ENCODE data around the gene DLGAP1.

DNA sequence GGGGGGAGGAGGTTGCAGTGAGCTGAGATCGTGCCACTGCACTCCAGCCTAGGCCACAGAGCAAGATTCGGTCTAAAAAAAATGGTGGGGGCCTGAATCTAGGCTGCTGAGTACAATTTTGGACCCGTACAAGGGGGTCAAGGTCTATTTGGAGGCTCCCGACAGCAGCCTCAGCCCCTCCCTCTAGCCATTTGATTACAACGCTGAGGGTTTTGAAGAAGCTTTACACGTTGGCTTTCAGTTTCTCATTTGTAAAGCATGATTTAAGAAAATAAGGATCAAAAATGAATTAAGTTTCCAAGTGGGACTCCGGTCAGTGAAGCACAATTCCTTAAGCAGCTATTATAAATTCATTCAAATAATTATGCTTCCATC lies 871.2 kb downstream of the DLGAP1 start:
- TF ChIP-seq ATF1 (CRISPR knock-in tag; IDR thresholded peaks at IDR 0.05) (no peak), NR3C1 (CRISPR knock-in tag; conservative IDR thresholded peaks at IDR 0.05; ENCODE audit: low read depth) (no peak), ZNF396 (CRISPR knock-in tag; IDR thresholded peaks at IDR 0.05; ENCODE audit: borderline replicate concordance) (no peak), RELA (CRISPR knock-in tag; IDR thresholded peaks at IDR 0.05; ENCODE audit: borderline replicate concordance) (no peak)
- TF ChIP-seq, protein P1, sequence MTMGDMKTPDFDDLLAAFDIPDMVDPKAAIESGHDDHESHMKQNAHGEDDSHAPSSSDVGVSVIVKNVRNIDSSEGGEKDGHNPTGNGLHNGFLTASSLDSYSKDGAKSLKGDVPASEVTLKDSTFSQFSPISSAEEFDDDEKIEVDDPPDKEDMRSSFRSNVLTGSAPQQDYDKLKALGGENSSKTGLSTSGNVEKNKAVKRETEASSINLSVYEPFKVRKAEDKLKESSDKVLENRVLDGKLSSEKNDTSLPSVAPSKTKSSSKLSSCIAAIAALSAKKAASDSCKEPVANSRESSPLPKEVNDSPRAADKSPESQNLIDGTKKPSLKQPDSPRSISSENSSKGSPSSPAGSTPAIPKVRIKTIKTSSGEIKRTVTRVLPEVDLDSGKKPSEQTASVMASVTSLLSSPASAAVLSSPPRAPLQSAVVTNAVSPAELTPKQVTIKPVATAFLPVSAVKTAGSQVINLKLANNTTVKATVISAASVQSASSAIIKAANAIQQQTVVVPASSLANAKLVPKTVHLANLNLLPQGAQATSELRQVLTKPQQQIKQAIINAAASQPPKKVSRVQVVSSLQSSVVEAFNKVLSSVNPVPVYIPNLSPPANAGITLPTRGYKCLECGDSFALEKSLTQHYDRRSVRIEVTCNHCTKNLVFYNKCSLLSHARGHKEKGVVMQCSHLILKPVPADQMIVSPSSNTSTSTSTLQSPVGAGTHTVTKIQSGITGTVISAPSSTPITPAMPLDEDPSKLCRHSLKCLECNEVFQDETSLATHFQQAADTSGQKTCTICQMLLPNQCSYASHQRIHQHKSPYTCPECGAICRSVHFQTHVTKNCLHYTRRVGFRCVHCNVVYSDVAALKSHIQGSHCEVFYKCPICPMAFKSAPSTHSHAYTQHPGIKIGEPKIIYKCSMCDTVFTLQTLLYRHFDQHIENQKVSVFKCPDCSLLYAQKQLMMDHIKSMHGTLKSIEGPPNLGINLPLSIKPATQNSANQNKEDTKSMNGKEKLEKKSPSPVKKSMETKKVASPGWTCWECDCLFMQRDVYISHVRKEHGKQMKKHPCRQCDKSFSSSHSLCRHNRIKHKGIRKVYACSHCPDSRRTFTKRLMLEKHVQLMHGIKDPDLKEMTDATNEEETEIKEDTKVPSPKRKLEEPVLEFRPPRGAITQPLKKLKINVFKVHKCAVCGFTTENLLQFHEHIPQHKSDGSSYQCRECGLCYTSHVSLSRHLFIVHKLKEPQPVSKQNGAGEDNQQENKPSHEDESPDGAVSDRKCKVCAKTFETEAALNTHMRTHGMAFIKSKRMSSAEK (CRISPR knock-in tag; IDR thresholded peaks at IDR 0.05; ENCODE audit: borderline replicate concordance) = no peak
- TF ChIP-seq, protein P2, sequence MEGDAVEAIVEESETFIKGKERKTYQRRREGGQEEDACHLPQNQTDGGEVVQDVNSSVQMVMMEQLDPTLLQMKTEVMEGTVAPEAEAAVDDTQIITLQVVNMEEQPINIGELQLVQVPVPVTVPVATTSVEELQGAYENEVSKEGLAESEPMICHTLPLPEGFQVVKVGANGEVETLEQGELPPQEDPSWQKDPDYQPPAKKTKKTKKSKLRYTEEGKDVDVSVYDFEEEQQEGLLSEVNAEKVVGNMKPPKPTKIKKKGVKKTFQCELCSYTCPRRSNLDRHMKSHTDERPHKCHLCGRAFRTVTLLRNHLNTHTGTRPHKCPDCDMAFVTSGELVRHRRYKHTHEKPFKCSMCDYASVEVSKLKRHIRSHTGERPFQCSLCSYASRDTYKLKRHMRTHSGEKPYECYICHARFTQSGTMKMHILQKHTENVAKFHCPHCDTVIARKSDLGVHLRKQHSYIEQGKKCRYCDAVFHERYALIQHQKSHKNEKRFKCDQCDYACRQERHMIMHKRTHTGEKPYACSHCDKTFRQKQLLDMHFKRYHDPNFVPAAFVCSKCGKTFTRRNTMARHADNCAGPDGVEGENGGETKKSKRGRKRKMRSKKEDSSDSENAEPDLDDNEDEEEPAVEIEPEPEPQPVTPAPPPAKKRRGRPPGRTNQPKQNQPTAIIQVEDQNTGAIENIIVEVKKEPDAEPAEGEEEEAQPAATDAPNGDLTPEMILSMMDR (IDR thresholded peaks at IDR 0.05) = no peak

All from WTC11 (cell line).